Measurements from ENCODE around the gene BMP7.

DNA sequence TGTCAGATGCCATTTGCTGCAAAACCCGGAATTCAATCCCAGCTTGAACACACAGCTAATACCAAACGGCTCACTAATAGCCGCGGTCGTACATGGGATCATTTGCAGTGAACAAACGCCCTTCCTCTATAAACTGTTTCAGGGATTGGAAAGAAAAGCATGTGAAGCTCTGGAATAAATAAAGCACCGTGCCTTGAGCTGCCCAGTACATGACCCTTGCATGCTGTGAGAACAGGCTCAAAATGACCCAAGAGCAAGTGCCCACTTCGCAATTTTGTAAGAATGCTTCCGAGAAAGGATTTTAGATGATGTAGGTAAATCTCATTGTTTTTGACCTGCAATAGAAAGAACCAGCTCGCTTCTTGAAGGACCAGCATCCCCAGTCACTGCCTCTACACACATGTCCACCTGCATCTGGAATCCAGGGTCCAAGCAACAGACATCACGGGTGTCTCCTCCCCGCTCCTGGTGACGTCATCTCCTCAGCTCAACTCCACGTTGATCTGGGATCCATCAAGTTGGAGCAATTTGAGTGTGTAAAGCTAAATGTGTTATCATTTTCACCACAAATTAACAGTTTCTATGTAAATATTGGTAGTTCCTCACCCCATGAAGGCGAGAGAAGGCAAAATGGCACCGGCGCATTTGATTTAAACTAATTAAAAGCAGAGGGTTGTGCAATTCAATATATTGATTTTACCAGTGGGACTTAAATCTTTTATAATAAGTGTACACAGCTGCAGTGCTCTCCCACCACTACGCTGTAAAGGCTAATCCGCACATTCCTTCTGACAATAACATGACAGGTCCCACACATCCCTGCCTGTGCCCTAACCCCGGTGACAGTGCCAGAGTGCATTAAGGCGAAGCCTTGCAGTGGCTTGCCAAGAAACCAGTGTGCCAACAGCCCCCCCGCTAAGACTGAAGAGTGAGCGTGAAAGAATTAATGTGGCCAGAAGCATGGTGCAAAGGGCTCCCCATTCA, 6.2 kb downstream of the BMP7 start:
- TF ChIP-seq SNAI2 (CRISPR knock-in tag; IDR thresholded peaks at IDR 0.05), result no peak
- TF ChIP-seq, protein P1, sequence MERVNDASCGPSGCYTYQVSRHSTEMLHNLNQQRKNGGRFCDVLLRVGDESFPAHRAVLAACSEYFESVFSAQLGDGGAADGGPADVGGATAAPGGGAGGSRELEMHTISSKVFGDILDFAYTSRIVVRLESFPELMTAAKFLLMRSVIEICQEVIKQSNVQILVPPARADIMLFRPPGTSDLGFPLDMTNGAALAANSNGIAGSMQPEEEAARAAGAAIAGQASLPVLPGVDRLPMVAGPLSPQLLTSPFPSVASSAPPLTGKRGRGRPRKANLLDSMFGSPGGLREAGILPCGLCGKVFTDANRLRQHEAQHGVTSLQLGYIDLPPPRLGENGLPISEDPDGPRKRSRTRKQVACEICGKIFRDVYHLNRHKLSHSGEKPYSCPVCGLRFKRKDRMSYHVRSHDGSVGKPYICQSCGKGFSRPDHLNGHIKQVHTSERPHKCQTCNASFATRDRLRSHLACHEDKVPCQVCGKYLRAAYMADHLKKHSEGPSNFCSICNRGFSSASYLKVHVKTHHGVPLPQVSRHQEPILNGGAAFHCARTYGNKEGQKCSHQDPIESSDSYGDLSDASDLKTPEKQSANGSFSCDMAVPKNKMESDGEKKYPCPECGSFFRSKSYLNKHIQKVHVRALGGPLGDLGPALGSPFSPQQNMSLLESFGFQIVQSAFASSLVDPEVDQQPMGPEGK (CRISPR knock-in tag; IDR thresholded peaks at IDR 0.05; ENCODE audit: borderline replicate concordance), result no peak
- TF ChIP-seq, protein P2, sequence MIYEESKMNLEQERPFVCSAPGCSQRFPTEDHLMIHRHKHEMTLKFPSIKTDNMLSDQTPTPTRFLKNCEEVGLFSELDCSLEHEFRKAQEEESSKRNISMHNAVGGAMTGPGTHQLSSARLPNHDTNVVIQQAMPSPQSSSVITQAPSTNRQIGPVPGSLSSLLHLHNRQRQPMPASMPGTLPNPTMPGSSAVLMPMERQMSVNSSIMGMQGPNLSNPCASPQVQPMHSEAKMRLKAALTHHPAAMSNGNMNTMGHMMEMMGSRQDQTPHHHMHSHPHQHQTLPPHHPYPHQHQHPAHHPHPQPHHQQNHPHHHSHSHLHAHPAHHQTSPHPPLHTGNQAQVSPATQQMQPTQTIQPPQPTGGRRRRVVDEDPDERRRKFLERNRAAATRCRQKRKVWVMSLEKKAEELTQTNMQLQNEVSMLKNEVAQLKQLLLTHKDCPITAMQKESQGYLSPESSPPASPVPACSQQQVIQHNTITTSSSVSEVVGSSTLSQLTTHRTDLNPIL (CRISPR knock-in tag; IDR thresholded peaks at IDR 0.05; ENCODE audit: low read depth), result no peak
- TF ChIP-seq ZFP30 (CRISPR knock-in tag; IDR thresholded peaks at IDR 0.05), result no peak
- TF ChIP-seq, protein P3, sequence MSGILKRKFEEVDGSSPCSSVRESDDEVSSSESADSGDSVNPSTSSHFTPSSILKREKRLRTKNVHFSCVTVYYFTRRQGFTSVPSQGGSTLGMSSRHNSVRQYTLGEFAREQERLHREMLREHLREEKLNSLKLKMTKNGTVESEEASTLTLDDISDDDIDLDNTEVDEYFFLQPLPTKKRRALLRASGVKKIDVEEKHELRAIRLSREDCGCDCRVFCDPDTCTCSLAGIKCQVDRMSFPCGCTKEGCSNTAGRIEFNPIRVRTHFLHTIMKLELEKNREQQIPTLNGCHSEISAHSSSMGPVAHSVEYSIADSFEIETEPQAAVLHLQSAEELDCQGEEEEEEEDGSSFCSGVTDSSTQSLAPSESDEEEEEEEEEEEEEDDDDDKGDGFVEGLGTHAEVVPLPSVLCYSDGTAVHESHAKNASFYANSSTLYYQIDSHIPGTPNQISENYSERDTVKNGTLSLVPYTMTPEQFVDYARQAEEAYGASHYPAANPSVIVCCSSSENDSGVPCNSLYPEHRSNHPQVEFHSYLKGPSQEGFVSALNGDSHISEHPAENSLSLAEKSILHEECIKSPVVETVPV (CRISPR knock-in tag; IDR thresholded peaks at IDR 0.05), result no peak
- no peak for TF ChIP-seq ZNF70 (CRISPR knock-in tag; IDR thresholded peaks at IDR 0.05)
- no peak for TF ChIP-seq OSR1 (CRISPR knock-in tag; IDR thresholded peaks at IDR 0.05)
- TF ChIP-seq ZC3H10 (CRISPR knock-in tag; IDR thresholded peaks at IDR 0.05), result no peak
- TF ChIP-seq TOX (CRISPR knock-in tag; IDR thresholded peaks at IDR 0.05; ENCODE audit: borderline replicate concordance), result no peak
